ENCODE results near the gene SCN3A. TPM values are rescaled to one million over a fixed set of nuclear protein-coding genes. Genes with fewer than 3 reads are reported as not detected.

SCN3A gene
- total RNA-seq, 1 donor from 2014 or later, result not detected

GRCh38 chr2:165112133-165112573 is 91.7 kb downstream of the SCN3A start:
- H3K4me3 ChIP-seq (ENCODE audit: low read depth, low read length), result no peak overlapping the region
- no peak for TF ChIP-seq CTCF (IDR thresholded peaks at IDR 0.05; ENCODE audit: insufficient read depth, low read length, severe bottlenecking)
- H3K36me3 ChIP-seq (ENCODE audit: control insufficient read depth, insufficient read depth, low read length), result no peaks in the 10 kb centered on the region
- FAIRE-seq, result no peak
- no peaks in the 10 kb centered on the region for H3K27me3 ChIP-seq (ENCODE audit: control insufficient read depth, insufficient read depth, low read length)
- no peak for DNase-seq (ENCODE audit: low read depth)

- H3K36me3 ChIP-seq (ENCODE audit: control insufficient read depth, insufficient read depth, low read length), result no peaks in the 10 kb centered on the region
- DNase-seq (ENCODE audit: low read depth) (no peak), FAIRE-seq (no peak)
- H3K4me3 ChIP-seq (ENCODE audit: low read depth, low read length), result no peak overlapping the region
- TF ChIP-seq CTCF (IDR thresholded peaks at IDR 0.05; ENCODE audit: insufficient read depth, low read length, severe bottlenecking), result no peak
- no peaks in the 10 kb centered on the region for H3K27me3 ChIP-seq (ENCODE audit: control insufficient read depth, insufficient read depth, low read length)
Measured at GRCh38 chr2:165110394-165110793, 93.5 kb downstream of the SCN3A start.

- DNase-seq (ENCODE audit: low read depth) (no peak), FAIRE-seq (no peak)
- Histone ChIP-seq H3K36me3 (ENCODE audit: control insufficient read depth, insufficient read depth, low read length) (no peaks in the 10 kb centered on the region), H3K27me3 (ENCODE audit: control insufficient read depth, insufficient read depth, low read length) (no peaks in the 10 kb centered on the region), H3K4me3 (ENCODE audit: low read depth, low read length) (no peak overlapping the region)
- TF ChIP-seq CTCF (IDR thresholded peaks at IDR 0.05; ENCODE audit: insufficient read depth, low read length, severe bottlenecking), result no peak
Measured at GRCh38 chr2:165109915-165110314, 93.9 kb downstream of the SCN3A start.

- TF ChIP-seq CTCF (IDR thresholded peaks at IDR 0.05; ENCODE audit: insufficient read depth, low read length, severe bottlenecking), result no peak
- H3K36me3 ChIP-seq (ENCODE audit: control insufficient read depth, insufficient read depth, low read length), result no peaks in the 10 kb centered on the region
- no peak for DNase-seq (ENCODE audit: low read depth)
- H3K27me3 ChIP-seq (ENCODE audit: control insufficient read depth, insufficient read depth, low read length), result no peaks in the 10 kb centered on the region
- no peak overlapping the region for H3K4me3 ChIP-seq (ENCODE audit: low read depth, low read length)
- FAIRE-seq, result no peak
Measured at GRCh38 chr2:165105926-165106325, 97.9 kb downstream of the SCN3A start.

- Histone ChIP-seq H3K4me3 (ENCODE audit: low read depth, low read length) (no peak overlapping the region), H3K36me3 (ENCODE audit: control insufficient read depth, insufficient read depth, low read length) (no peaks in the 10 kb centered on the region), H3K27me3 (ENCODE audit: control insufficient read depth, insufficient read depth, low read length) (no peaks in the 10 kb centered on the region)
- TF ChIP-seq CTCF (IDR thresholded peaks at IDR 0.05; ENCODE audit: insufficient read depth, low read length, severe bottlenecking), result no peak
- FAIRE-seq (no peak), DNase-seq (ENCODE audit: low read depth) (no peak)
Measured at GRCh38 chr2:165087933-165088901, 115.6 kb downstream of the SCN3A start.

Measured in bronchial epithelial cell (primary cell).